Activated CD4-positive, alpha-beta T cell treated with anti-CD3 and anti-CD28 coated beads for 36 hours (primary cell): Measurements from ENCODE around the gene POGZ. TPM values are rescaled to one million over a fixed set of nuclear protein-coding genes. Genes with fewer than 3 reads are reported as not detected.

Experiments used
- ATAC-seq: fragments of 200-7000 bp; cut with Tn5 transposase; one replicate; pipeline ENCODE4 v1.10.0; 2021; ENCODE audit warnings: mild to moderate bottlenecking, moderate library complexity
- CTCF ChIA-PET: fragments of 350-600 bp; sonication (Branson Sonifier 250); formaldehyde crosslinking; loops from one replicate; lab custom pipeline; 2021; ENCODE audit warnings: antibody characterized with exemption; lab: Charles Lee
- POLR2A ChIA-PET: fragments of 350-600 bp; sonication (Branson Sonifier 250); formaldehyde crosslinking; loops from one replicate; lab custom pipeline; 2021; ENCODE audit warnings: antibody characterized with exemption, inconsistent platforms; lab: Charles Lee
- DNase-seq: peaks from one replicate; pipeline ENCODE4 v3.0.0-alpha.2; 2020
- H3K27ac Mint-ChIP-seq: one replicate; pipeline ENCODE4 v1.8.0; 2021; ENCODE audit warnings: mixed read lengths
- H3K27me3 Mint-ChIP-seq: one replicate; pipeline ENCODE4 v1.8.0; 2021; ENCODE audit warnings: mixed read lengths
- H3K36me3 Mint-ChIP-seq: one replicate; pipeline ENCODE4 v1.8.0; 2021; ENCODE audit warnings: low read depth, mixed read lengths
- H3K4me1 Mint-ChIP-seq: one replicate; pipeline ENCODE4 v1.8.0; 2021; ENCODE audit warnings: mixed read lengths
- H3K4me3 Mint-ChIP-seq: one replicate; pipeline ENCODE4 v1.8.0; 2021; ENCODE audit warnings: mild to moderate bottlenecking, moderate library complexity, mixed read lengths
- H3K9me3 Mint-ChIP-seq: one replicate; pipeline ENCODE4 v1.8.0; 2021; ENCODE audit warnings: low read depth, mixed read lengths
- intact Hi-C, 2 experiments: fragments of 100-400 bp; cut with DNase I in 1 of 2; cut with micrococcal nuclease in 1 of 2; formaldehyde crosslinking; loops; one replicate each; pipeline versions ENCODE4 v1.14.2 to v1.15.1; 2022 to 2024; cut with DNase I, micrococcal nuclease
- total RNA-seq, 2 experiments: library from RNA; stranded (reverse); gene quantifications; one replicate each; pipeline ENCODE4 v1.2.3, GENCODE V29; 2021

The POGZ gene
- total RNA-seq, 2 experiments from 2014 or later = 81.3 to 104 TPM

DNA sequence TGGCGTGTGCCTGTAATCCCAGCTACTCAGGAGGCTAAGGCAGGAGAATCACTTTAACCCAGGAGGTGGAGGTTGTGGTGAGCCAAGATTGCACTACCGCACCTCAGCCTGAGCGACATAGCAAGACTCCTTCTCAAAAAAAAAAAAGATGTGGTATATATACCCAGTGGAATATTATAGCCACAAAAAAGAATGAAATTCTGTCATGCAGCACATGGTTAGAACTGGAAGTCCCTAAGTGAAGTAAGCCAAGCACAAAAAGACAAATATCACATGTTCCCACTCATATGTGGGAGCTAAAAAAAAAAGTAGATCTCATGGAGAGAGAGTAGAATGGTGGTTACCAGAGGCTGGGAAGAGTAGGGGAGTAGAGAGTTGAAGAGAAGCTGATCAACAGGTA, 41.2 kb downstream of the POGZ start:
- no peaks in the 10 kb centered on the region for H3K27me3 Mint-ChIP-seq
- H3K4me3 Mint-ChIP-seq = no peak overlapping the region
- ChIA-PET POLR2A (no interaction called here), CTCF (interaction anchor here (0.6 to 1.5 kb wide), 4 partner anchors 15 to 176 kb away, joined by 3 to 5 read pairs (median 4); no protein-coding TSS in a partner anchor)
- intact Hi-C loops = no loop called here
- H3K9me3 Mint-ChIP-seq = no peaks in the 10 kb centered on the region
- H3K36me3 Mint-ChIP-seq = peaks cover 32% of the 10 kb centered on the region
- H3K4me1 Mint-ChIP-seq = no peaks in the 10 kb centered on the region
- no peak for ATAC-seq
- H3K27ac Mint-ChIP-seq = peak overlapping the region; percentile 77
- DNase-seq = no peak

GRCh38 chr1:151416231-151416630, 43.1 kb downstream of the POGZ start:
- H3K27ac Mint-ChIP-seq = no peak overlapping the region
- peaks cover 35% of the 10 kb centered on the region for H3K36me3 Mint-ChIP-seq
- ChIA-PET POLR2A (interaction anchor here (0.6 to 0.7 kb wide), 2 partner anchors 59 to 201 kb away, joined by 3 to 9 read pairs; no protein-coding TSS in a partner anchor), CTCF (interaction anchor here (0.5 to 1.5 kb wide), 3 partner anchors 115 to 164 kb away, joined by 3 to 4 read pairs (median 3); no protein-coding TSS in a partner anchor)
- H3K27me3 Mint-ChIP-seq = no peaks in the 10 kb centered on the region
- no peaks in the 10 kb centered on the region for H3K4me1 Mint-ChIP-seq
- intact Hi-C loops = no loop called here
- ATAC-seq (no peak), DNase-seq (no peak)
- no peaks in the 10 kb centered on the region for H3K9me3 Mint-ChIP-seq
- H3K4me3 Mint-ChIP-seq = no peak overlapping the region

GRCh38 chr1:151411884-151412283, 47.4 kb downstream of the POGZ start:
- H3K36me3 Mint-ChIP-seq = peaks cover 48% of the 10 kb centered on the region
- ATAC-seq = no peak
- POLR2A ChIA-PET = no interaction called here

GRCh38 chr1:151408891-151409290, 50.4 kb downstream of the POGZ start:
- peak overlapping the region; percentile 1 for H3K27ac Mint-ChIP-seq
- CTCF ChIA-PET = no interaction called here
- POLR2A ChIA-PET = no interaction called here
- ATAC-seq (no peak), DNase-seq (no peak)
- no peaks in the 10 kb centered on the region for H3K9me3 Mint-ChIP-seq
- H3K36me3 Mint-ChIP-seq = peaks cover 49% of the 10 kb centered on the region
- H3K27me3 Mint-ChIP-seq = no peaks in the 10 kb centered on the region
- intact Hi-C loops = no loop called here
- no peaks in the 10 kb centered on the region for H3K4me1 Mint-ChIP-seq
- no peak overlapping the region for H3K4me3 Mint-ChIP-seq

More at GRCh38 chr1:151411884-151412283, 47.4 kb downstream of the POGZ start:
- H3K4me3 Mint-ChIP-seq = no peak overlapping the region
- no peak overlapping the region for H3K27ac Mint-ChIP-seq
- no peaks in the 10 kb centered on the region for H3K4me1 Mint-ChIP-seq
- no peaks in the 10 kb centered on the region for H3K9me3 Mint-ChIP-seq
- intact Hi-C loops = no loop called here
- no peak for DNase-seq
- no peaks in the 10 kb centered on the region for H3K27me3 Mint-ChIP-seq
- CTCF ChIA-PET = interaction anchor here (0.8 to 1.1 kb wide), 2 partner anchors 9 to 19 kb away, joined by 3 to 5 read pairs; no protein-coding TSS in a partner anchor

DNA sequence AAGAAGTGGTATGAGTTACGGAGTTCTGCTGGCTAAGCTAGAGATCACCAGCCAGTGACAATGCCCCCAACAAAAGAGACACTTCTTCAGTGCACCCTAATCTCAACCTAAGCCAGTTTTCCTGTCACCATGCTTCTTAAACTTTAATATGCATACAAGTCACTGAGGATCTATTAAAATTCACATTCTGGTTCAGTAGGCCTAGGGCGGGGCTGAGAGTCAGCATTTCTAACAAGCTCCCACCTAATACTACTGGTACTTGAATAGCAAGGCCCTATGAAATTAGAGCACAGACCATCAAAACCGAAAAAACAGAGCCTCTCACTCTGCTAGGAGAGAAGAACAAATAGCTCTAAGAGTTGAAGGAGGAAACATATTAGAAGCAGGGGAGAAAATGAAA, 52.0 kb downstream of the POGZ start:
- H3K9me3 Mint-ChIP-seq = no peaks in the 10 kb centered on the region
- H3K4me3 Mint-ChIP-seq = no peak overlapping the region
- intact Hi-C loops = no loop called here
- DNase-seq (no peak), ATAC-seq (no peak)
- ChIA-PET POLR2A (interaction anchor here (1.3 kb wide), 1 partner anchor 8 kb away, joined by 4 read pairs; the partner anchor contains the start of gene PSMB4), CTCF (interaction anchor here (0.6 to 2.8 kb wide), 6 partner anchors 43 to 607 kb away, joined by 3 to 12 read pairs (median 4); no protein-coding TSS in a partner anchor)
- peaks cover 53% of the 10 kb centered on the region for H3K36me3 Mint-ChIP-seq
- no peaks in the 10 kb centered on the region for H3K27me3 Mint-ChIP-seq
- H3K27ac Mint-ChIP-seq = peak overlapping the region; percentile 44
- H3K4me1 Mint-ChIP-seq = no peaks in the 10 kb centered on the region

DNA sequence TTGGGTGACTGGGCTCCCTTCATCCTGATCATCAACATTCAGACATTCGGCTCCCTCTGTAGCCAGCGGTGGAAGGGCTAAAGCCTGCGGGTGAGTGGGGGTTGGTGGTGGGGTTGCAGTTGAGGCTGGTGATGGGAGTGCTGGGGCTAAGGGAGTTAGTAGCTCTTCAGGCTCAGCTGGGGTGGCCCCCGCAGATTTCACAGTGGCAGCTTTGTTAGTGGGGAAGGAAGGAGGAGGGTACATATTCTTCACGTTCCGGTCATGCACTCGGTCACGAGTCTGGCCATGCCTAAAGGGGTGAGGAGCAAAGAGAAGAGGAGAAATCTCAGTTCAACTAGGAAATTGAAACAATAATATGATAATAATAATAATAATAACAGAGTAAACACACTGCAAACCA, 53.1 kb downstream of the POGZ start:
- ChIA-PET CTCF (interaction anchor here (0.6 to 2.8 kb wide), 7 partner anchors 9 to 271 kb away, joined by 3 to 12 read pairs (median 3); no protein-coding TSS in a partner anchor), POLR2A (no interaction called here)
- ATAC-seq (no peak), DNase-seq (no peak)
- Mint-ChIP-seq H3K4me1 (peaks cover 10% of the 10 kb centered on the region), H3K36me3 (peaks cover 60% of the 10 kb centered on the region), H3K27ac (no peak overlapping the region), H3K9me3 (no peaks in the 10 kb centered on the region), H3K4me3 (no peak overlapping the region), H3K27me3 (no peaks in the 10 kb centered on the region)
- intact Hi-C loops = no loop called here

- H3K27ac Mint-ChIP-seq = peak overlapping the region; percentile 28
- H3K4me1 Mint-ChIP-seq = peaks cover 18% of the 10 kb centered on the region
- ChIA-PET POLR2A (interaction anchor here (0.6 kb wide), 1 partner anchor 30 kb away, joined by 4 read pairs; no protein-coding TSS in a partner anchor), CTCF (interaction anchor here (0.6 to 2.8 kb wide), 7 partner anchors 9 to 122 kb away, joined by 3 to 12 read pairs (median 3); no protein-coding TSS in a partner anchor)
- no peak for ATAC-seq
- H3K27me3 Mint-ChIP-seq = no peaks in the 10 kb centered on the region
- intact Hi-C loops = no loop called here
- peaks cover 62% of the 10 kb centered on the region for H3K36me3 Mint-ChIP-seq
- H3K9me3 Mint-ChIP-seq = no peaks in the 10 kb centered on the region
- no peak overlapping the region for H3K4me3 Mint-ChIP-seq
- no peak for DNase-seq
These were observed 53.9 kb downstream of the POGZ start for GRCh38 chr1:151405187-151405951.

- intact Hi-C loops = loop anchor here in 1 of 2 experiments (5.0 kb wide), 1 partner anchor 206 kb away; the partner anchor contains the start of gene PIP5K1A
- CTCF ChIA-PET = interaction anchor here (0.5 to 2.5 kb wide), 9 partner anchors 9 to 431 kb away, joined by 3 to 7 read pairs (median 4); partner anchors contain the start of gene CGN
- H3K36me3 Mint-ChIP-seq = peaks cover 61% of the 10 kb centered on the region
These were observed 55.7 kb downstream of the POGZ start for GRCh38 chr1:151403612-151404011.

GRCh38 chr1:151402764-151403163, 56.5 kb downstream of the POGZ start:
- ATAC-seq (no peak), DNase-seq (no peak)
- ChIA-PET CTCF (interaction anchor here (0.5 to 2.5 kb wide), 8 partner anchors 10 to 432 kb away, joined by 3 to 7 read pairs (median 4); partner anchors contain the start of gene CGN), POLR2A (interaction anchor here (0.9 to 1.4 kb wide), 2 partner anchors 17 to 91 kb away, joined by 3 to 5 read pairs; no protein-coding TSS in a partner anchor)
- Mint-ChIP-seq H3K4me1 (peaks cover 29% of the 10 kb centered on the region), H3K27me3 (no peaks in the 10 kb centered on the region), H3K27ac (peak overlapping the region; percentile 52), H3K9me3 (no peaks in the 10 kb centered on the region), H3K4me3 (no peak overlapping the region), H3K36me3 (peaks cover 59% of the 10 kb centered on the region)
- intact Hi-C loops = loop anchor here in 1 of 2 experiments (5.0 kb wide), 1 partner anchor 205 kb away; the partner anchor contains the start of gene PIP5K1A

More at GRCh38 chr1:151403612-151404011, 55.7 kb downstream of the POGZ start:
- Mint-ChIP-seq H3K27me3 (no peaks in the 10 kb centered on the region), H3K9me3 (no peaks in the 10 kb centered on the region), H3K27ac (peak overlapping the region; percentile 52), H3K4me3 (no peak overlapping the region), H3K4me1 (peaks cover 27% of the 10 kb centered on the region)
- no peak for ATAC-seq
- no peak for DNase-seq
- POLR2A ChIA-PET = no interaction called here

GRCh38 chr1:151401860-151402259, 57.4 kb downstream of the POGZ start:
- no peak for ATAC-seq
- Mint-ChIP-seq H3K27me3 (no peaks in the 10 kb centered on the region), H3K9me3 (no peaks in the 10 kb centered on the region), H3K4me1 (peaks cover 29% of the 10 kb centered on the region), H3K36me3 (peaks cover 52% of the 10 kb centered on the region), H3K4me3 (no peak overlapping the region), H3K27ac (peak overlapping the region; percentile 7)
- no peak for DNase-seq
- ChIA-PET POLR2A (interaction anchor here (0.9 to 1.4 kb wide), 2 partner anchors 17 to 91 kb away, joined by 3 to 5 read pairs; no protein-coding TSS in a partner anchor), CTCF (interaction anchor here (0.5 to 2.5 kb wide), 4 partner anchors 11 to 404 kb away, joined by 3 to 7 read pairs (median 5); partner anchors contain the start of gene CGN)
- intact Hi-C loops = loop anchor here in 1 of 2 experiments (5.0 kb wide), 1 partner anchor 205 kb away; the partner anchor contains the start of gene PIP5K1A
